GM18951 (cell line): ENCODE results near the gene CCDC141.
"Not testable (repeated sequence)": the region's sequence is repeated elsewhere in the genome, so short reads cannot be mapped to it uniquely, and the experiment has no call there.

Experiments used
- POLR2A ChIP-seq: IDR thresholded peaks from 4 replicates; pipeline ENCODE4 v1.6.1; 2011; ENCODE audit warnings: mild to moderate bottlenecking; ENCODE audit not compliant: insufficient read length, insufficient read depth; ENCODE audit errors: extremely low read depth
- in situ Hi-C: fragments of 300-500 bp; cut with MboI; formaldehyde crosslinking; loops from one replicate; pipeline ENCODE4 v1.12.0; 2022; ENCODE audit warnings: low sequenced_read_pairs, mixed read lengths, inconsistent platforms; ENCODE audit not compliant: unreplicated experiment

The CCDC141 gene

GRCh38 chr2:179049546-179050311 is at the start of gene CCDC141:
CCDC141 (minus strand) TSS chr2:179050137; CDS start chr2:179049941, 196 bp downstream.
- in situ Hi-C loops, result no loop called here
- TF ChIP-seq POLR2A, result peak; percentile 24

- in situ Hi-C loops, result no loop called here
- no peak for TF ChIP-seq POLR2A
Measured at GRCh38 chr2:179098080-179098689, 48.2 kb upstream of the CCDC141 start.

GRCh38 chr2:179097131-179097530 is 47.2 kb upstream of the CCDC141 start:
- no peak for TF ChIP-seq POLR2A

GRCh38 chr2:179096090-179096489 is 46.2 kb upstream of the CCDC141 start:
- in situ Hi-C loops, result no loop called here
- TF ChIP-seq POLR2A, result no peak

More at GRCh38 chr2:179097131-179097530, 47.2 kb upstream of the CCDC141 start:
- in situ Hi-C loops, result no loop called here

- in situ Hi-C loops, result not testable (repeated sequence)
Measured at GRCh38 chr2:179092912-179093311, 43.0 kb upstream of the CCDC141 start.

- TF ChIP-seq POLR2A, result no peak
- in situ Hi-C loops, result no loop called here
Measured at GRCh38 chr2:179082697-179083096, 32.8 kb upstream of the CCDC141 start.

GRCh38 chr2:179081954-179082353 is 32.0 kb upstream of the CCDC141 start:
- in situ Hi-C loops, result no loop called here
- no peak for TF ChIP-seq POLR2A

- no peak for TF ChIP-seq POLR2A
- in situ Hi-C loops, result no loop called here
Measured at GRCh38 chr2:179072527-179072926, 22.6 kb upstream of the CCDC141 start.

- in situ Hi-C loops, result no loop called here
- no peak for TF ChIP-seq POLR2A
Measured at GRCh38 chr2:179071810-179072355, 21.9 kb upstream of the CCDC141 start.

- in situ Hi-C loops, result no loop called here
- TF ChIP-seq POLR2A, result no peak
Measured at GRCh38 chr2:179070895-179071294, 21.0 kb upstream of the CCDC141 start.

GRCh38 chr2:179069685-179070084 is 19.7 kb upstream of the CCDC141 start:
- in situ Hi-C loops, result no loop called here

GRCh38 chr2:179068991-179069643 is 19.2 kb upstream of the CCDC141 start:
- in situ Hi-C loops, result no loop called here

More at GRCh38 chr2:179069685-179070084, 19.7 kb upstream of the CCDC141 start:
- no peak for TF ChIP-seq POLR2A

GRCh38 chr2:179059026-179059700 is 9.2 kb upstream of the CCDC141 start:
- in situ Hi-C loops, result no loop called here
- no peak for TF ChIP-seq POLR2A

More at GRCh38 chr2:179068991-179069643, 19.2 kb upstream of the CCDC141 start:
- no peak for TF ChIP-seq POLR2A

- in situ Hi-C loops, result no loop called here
- TF ChIP-seq POLR2A, result no peak
Measured at GRCh38 chr2:179057737-179058136, 7.8 kb upstream of the CCDC141 start.

GRCh38 chr2:179053568-179053967 is 3.6 kb upstream of the CCDC141 start:
- in situ Hi-C loops, result not testable (repeated sequence)
